ENCODE results near the gene WFDC1.

DNA sequence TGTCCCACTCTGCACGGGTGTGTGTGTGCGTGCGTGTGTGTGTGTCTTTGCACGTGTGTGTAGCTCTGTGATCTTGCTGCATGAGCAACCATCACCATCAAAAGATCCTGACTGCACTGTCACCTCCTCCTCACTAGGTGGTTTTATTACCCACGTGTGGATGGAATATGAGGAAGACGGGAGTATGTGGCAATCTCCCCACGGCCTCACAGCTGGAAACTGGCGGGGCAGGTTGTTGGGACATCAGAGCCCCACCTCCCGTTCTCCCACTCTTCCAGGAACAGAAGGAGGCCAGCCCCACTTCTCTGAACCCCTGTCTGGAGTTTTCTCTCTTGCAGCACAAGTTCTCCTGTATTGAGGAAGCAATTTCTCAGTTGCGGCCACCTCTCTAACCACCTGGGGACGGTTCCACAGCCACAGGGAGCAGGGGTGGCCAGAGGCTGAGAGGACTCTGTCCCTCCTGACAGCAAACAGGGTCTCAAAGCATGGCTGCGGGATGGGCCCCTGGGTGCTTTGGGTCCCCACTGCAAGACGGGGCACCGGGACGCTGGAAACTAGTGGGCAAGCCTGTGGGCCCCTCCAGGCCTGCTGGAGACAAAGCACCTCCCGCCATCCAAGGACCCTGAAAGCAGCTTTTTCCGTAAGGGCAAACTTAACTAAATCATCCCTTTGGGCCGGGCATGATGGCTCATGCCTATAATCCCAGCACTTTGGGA, 45.8 kb downstream of the WFDC1 start:
- TF ChIP-seq, protein P1, sequence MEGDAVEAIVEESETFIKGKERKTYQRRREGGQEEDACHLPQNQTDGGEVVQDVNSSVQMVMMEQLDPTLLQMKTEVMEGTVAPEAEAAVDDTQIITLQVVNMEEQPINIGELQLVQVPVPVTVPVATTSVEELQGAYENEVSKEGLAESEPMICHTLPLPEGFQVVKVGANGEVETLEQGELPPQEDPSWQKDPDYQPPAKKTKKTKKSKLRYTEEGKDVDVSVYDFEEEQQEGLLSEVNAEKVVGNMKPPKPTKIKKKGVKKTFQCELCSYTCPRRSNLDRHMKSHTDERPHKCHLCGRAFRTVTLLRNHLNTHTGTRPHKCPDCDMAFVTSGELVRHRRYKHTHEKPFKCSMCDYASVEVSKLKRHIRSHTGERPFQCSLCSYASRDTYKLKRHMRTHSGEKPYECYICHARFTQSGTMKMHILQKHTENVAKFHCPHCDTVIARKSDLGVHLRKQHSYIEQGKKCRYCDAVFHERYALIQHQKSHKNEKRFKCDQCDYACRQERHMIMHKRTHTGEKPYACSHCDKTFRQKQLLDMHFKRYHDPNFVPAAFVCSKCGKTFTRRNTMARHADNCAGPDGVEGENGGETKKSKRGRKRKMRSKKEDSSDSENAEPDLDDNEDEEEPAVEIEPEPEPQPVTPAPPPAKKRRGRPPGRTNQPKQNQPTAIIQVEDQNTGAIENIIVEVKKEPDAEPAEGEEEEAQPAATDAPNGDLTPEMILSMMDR (conservative IDR thresholded peaks at IDR 0.05; ENCODE audit: low read depth in 2 of 2), result no peak
- TF ChIP-seq JUNB (IDR thresholded peaks at IDR 0.05; ENCODE audit: unreplicated experiment) (no peak), POLR2AphosphoS5 (IDR thresholded peaks at IDR 0.05; ENCODE audit: low read depth) (no peak), EZH2phosphoT487 (IDR thresholded peaks at IDR 0.05; ENCODE audit: unreplicated experiment) (no peak)
